Calu3 (cell line): ENCODE data around the gene WNT5B. TPM values are rescaled to one million over a fixed set of nuclear protein-coding genes. Genes with fewer than 3 reads are reported as not detected.

Experiments used
- BruUV-seq: library from RNA; stranded (reverse); fragments of 400-500 nt; replicated peaks from 2 replicates; lab custom pipeline; 2021; lab: Mats Ljungman, UMichigan
- CTCF ChIA-PET: fragments of 300-600 bp; sonication (Branson Sonifier 250); formaldehyde crosslinking; loops from one replicate; lab custom pipeline; 2022; ENCODE audit warnings: antibody characterized with exemption; lab: Charles Lee
- DNase-seq: peaks from one replicate; pipeline ENCODE4 v3.0.0; 2022
- H3K27ac Mint-ChIP-seq: one replicate; pipeline ENCODE4 v1.8.0; 2022; ENCODE audit warnings: mixed read lengths; ENCODE audit not compliant: unreplicated experiment
- H3K27me3 Mint-ChIP-seq: one replicate; pipeline ENCODE4 v1.8.0; 2022; ENCODE audit warnings: mixed read lengths; ENCODE audit not compliant: unreplicated experiment
- H3K36me3 Mint-ChIP-seq: one replicate; pipeline ENCODE4 v1.8.0; 2022; ENCODE audit warnings: mild to moderate bottlenecking, moderate library complexity, mixed read lengths; ENCODE audit not compliant: insufficient read depth, unreplicated experiment
- H3K4me1 Mint-ChIP-seq: one replicate; pipeline ENCODE4 v1.8.0; 2022; ENCODE audit warnings: mild to moderate bottlenecking, low read depth, mixed read lengths; ENCODE audit not compliant: unreplicated experiment
- H3K4me3 Mint-ChIP-seq: one replicate; pipeline ENCODE4 v1.8.0; 2022; ENCODE audit warnings: mild to moderate bottlenecking, low read depth, moderate library complexity, mixed read lengths; ENCODE audit not compliant: unreplicated experiment
- H3K9me3 Mint-ChIP-seq: one replicate; pipeline ENCODE4 v1.8.0; 2022; ENCODE audit warnings: low read depth, mixed read lengths; ENCODE audit not compliant: unreplicated experiment
- intact Hi-C: fragments of 100-400 bp; cut with micrococcal nuclease; formaldehyde crosslinking; loops from one replicate; pipeline ENCODE4 v1.10.0; 2022; ENCODE audit not compliant: unreplicated experiment
- total RNA-seq: library from RNA; stranded (reverse); gene quantifications from 2 replicates; pipeline ENCODE4 v1.2.3, GENCODE V29; 2022
- TF ChIP-seq, protein P1 (sequence below): fragments of 200-600 bp; IDR thresholded peaks from one replicate; pipeline ENCODE4 v1.8.0; 2022; ENCODE audit warnings: antibody characterized with exemption; ENCODE audit not compliant: unreplicated experiment

Gene WNT5B
- total RNA-seq, 1 experiment from 2014 or later: 0.24 TPM

DNA sequence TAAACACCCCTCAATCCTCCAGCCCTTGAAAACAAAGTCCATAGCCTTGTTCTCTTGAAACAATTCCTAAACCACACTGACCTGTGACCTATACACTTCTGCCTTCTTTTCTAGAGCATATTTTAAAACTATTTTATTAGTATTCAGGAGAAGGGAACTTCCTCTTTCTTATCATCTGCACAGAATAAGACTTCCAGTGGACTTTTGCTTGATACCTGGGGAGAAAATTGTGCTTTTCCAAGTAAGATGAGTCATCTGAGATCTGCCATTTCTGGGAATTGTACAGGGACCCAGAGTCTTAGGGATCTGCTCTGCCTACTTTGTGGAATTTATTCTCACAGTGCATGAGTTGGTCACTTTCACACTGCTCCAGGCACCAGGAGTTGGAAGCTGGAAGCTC, 10.5 kb upstream of the WNT5B start:
- no TSS peak for BruUV-seq

DNA sequence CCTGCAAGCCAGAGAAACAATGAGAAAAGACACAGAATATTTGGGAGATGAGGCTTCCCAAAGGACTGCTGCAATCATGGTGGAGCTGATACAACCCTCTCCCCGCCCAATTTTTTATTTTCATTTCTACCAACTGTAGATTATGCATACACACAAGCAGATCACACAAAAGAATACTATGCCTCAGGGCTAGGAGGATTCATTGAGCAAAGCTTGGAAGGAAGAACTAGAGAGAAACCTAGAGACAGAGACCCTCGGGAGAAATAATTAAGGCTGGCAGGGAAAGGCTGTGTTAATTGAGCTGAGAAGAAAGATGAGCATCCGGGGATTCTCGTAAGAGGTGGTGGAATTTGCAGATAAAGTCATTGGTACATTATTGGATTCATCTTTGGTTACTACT, 9.9 kb upstream of the WNT5B start:
- Mint-ChIP-seq H3K4me1 (no peaks in the 10 kb centered on the region), H3K36me3 (no peaks in the 10 kb centered on the region), H3K27me3 (peaks cover 71% of the 10 kb centered on the region), H3K4me3 (no peak overlapping the region), H3K9me3 (no peaks in the 10 kb centered on the region), H3K27ac (no peak overlapping the region)
- CTCF ChIA-PET: no interaction called here
- BruUV-seq: no TSS peak
- intact Hi-C loops: no loop called here
- TF ChIP-seq, protein P1, sequence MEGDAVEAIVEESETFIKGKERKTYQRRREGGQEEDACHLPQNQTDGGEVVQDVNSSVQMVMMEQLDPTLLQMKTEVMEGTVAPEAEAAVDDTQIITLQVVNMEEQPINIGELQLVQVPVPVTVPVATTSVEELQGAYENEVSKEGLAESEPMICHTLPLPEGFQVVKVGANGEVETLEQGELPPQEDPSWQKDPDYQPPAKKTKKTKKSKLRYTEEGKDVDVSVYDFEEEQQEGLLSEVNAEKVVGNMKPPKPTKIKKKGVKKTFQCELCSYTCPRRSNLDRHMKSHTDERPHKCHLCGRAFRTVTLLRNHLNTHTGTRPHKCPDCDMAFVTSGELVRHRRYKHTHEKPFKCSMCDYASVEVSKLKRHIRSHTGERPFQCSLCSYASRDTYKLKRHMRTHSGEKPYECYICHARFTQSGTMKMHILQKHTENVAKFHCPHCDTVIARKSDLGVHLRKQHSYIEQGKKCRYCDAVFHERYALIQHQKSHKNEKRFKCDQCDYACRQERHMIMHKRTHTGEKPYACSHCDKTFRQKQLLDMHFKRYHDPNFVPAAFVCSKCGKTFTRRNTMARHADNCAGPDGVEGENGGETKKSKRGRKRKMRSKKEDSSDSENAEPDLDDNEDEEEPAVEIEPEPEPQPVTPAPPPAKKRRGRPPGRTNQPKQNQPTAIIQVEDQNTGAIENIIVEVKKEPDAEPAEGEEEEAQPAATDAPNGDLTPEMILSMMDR: no peak
- DNase-seq: no peak

More for the DNA sequence above, 10.5 kb upstream of the WNT5B start:
- Mint-ChIP-seq H3K27me3 (peaks cover 69% of the 10 kb centered on the region), H3K9me3 (no peaks in the 10 kb centered on the region), H3K27ac (no peak overlapping the region), H3K36me3 (no peaks in the 10 kb centered on the region), H3K4me1 (no peaks in the 10 kb centered on the region), H3K4me3 (no peak overlapping the region)
- no peak for DNase-seq
- CTCF ChIA-PET: no interaction called here
- intact Hi-C loops: no loop called here
- TF ChIP-seq, protein P1: no peak

DNA sequence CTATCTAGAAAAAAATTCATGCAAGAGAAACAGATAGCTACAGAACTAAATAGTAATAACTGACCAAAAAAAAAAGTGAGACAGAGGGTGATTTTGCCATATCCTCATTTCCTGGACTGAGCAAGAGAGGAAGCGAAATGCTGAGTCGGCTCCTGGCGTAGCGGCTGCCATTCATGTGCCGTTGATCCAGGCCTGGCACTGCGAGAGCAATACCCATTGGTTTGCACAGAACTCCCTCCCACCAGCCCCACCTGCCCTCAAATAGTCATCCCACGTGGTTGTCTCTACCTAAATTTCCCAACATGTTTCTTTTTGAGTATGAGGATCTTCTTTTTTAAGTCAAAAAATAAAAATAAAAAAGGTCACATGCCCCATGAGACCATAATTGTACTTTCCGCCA, 9.4 kb upstream of the WNT5B start:
- CTCF ChIA-PET: no interaction called here

DNA sequence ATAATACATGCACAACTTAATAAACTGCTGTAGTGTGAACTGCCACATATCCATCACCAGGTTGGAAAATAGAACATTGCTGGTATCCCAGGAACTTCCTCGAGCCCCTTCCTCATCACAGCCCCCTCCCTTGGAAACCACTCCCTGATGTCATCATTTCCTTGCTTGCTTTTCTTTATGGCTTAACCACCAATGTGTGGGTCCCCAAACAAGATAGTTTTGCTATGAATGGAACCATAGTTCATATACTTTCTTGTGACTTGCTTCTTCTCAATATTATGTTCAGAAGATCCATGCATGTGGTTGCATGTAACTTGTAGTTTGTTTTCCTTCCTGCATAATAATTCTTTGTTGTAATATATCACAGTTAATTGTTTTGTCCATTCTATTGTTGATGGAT, 8.9 kb upstream of the WNT5B start:
- DNase-seq: no peak
- no peak overlapping the region for H3K4me3 Mint-ChIP-seq
- H3K36me3 Mint-ChIP-seq: no peaks in the 10 kb centered on the region
- peaks cover 71% of the 10 kb centered on the region for H3K27me3 Mint-ChIP-seq
- H3K27ac Mint-ChIP-seq: no peak overlapping the region
- CTCF ChIA-PET: no interaction called here
- no TSS peak for BruUV-seq
- no peaks in the 10 kb centered on the region for H3K4me1 Mint-ChIP-seq
- intact Hi-C loops: no loop called here
- no peaks in the 10 kb centered on the region for H3K9me3 Mint-ChIP-seq
- TF ChIP-seq, protein P1: no peak

More for the DNA sequence above, 9.4 kb upstream of the WNT5B start:
- Mint-ChIP-seq H3K27ac (no peak overlapping the region), H3K4me3 (no peak overlapping the region), H3K36me3 (no peaks in the 10 kb centered on the region), H3K4me1 (no peaks in the 10 kb centered on the region), H3K27me3 (peaks cover 71% of the 10 kb centered on the region), H3K9me3 (no peaks in the 10 kb centered on the region)
- TF ChIP-seq, protein P1: no peak
- intact Hi-C loops: no loop called here
- BruUV-seq: no TSS peak
- DNase-seq: no peak
